T-helper 2 cell treated with Interferon-gamma antibody and Interleukin-4, amounts not matched to agents 5 μg/mL and 100 μg/mL, for 36 hours (primary cell): Measurements from ENCODE around the gene PRLH.
A peak's percentile ranks its signal among the peaks of the same experiment; 100 is the strongest.

Experiments used
- DNase-seq: peaks from one replicate; pipeline ENCODE4 v3.0.0; 2021; ENCODE audit warnings: low spot score
- H3K27ac Mint-ChIP-seq: one replicate; pipeline ENCODE4 v1.8.0; 2021; ENCODE audit warnings: mild to moderate bottlenecking, mixed read lengths
- H3K27me3 Mint-ChIP-seq: one replicate; pipeline ENCODE4 v1.8.0; 2021; ENCODE audit warnings: low read depth, mixed read lengths
- H3K36me3 Mint-ChIP-seq: one replicate; pipeline ENCODE4 v1.8.0; 2021; ENCODE audit warnings: low read depth, mixed read lengths
- H3K4me1 Mint-ChIP-seq: one replicate; pipeline ENCODE4 v1.8.0; 2021; ENCODE audit warnings: low read depth, mixed read lengths
- H3K4me3 Mint-ChIP-seq: one replicate; pipeline ENCODE4 v1.8.0; 2022; ENCODE audit warnings: mild to moderate bottlenecking, moderate library complexity, mixed read lengths
- H3K9me3 Mint-ChIP-seq: one replicate; pipeline ENCODE4 v1.8.0; 2021; ENCODE audit warnings: mixed read lengths

Gene PRLH

GRCh38 chr2:237564526-237565131 is 1.7 kb upstream of the PRLH start:
- Mint-ChIP-seq H3K4me1 (no peaks in the 10 kb centered on the region), H3K9me3 (no peaks in the 10 kb centered on the region), H3K27me3 (no peaks in the 10 kb centered on the region), H3K4me3 (no peak overlapping the region), H3K36me3 (no peaks in the 10 kb centered on the region), H3K27ac (no peak overlapping the region)
- DNase-seq: no peak

- H3K4me1 Mint-ChIP-seq: no peaks in the 10 kb centered on the region
- no peak overlapping the region for H3K27ac Mint-ChIP-seq
- no peaks in the 10 kb centered on the region for H3K9me3 Mint-ChIP-seq
- no peak for DNase-seq
- no peak overlapping the region for H3K4me3 Mint-ChIP-seq
- H3K27me3 Mint-ChIP-seq: no peaks in the 10 kb centered on the region
- H3K36me3 Mint-ChIP-seq: no peaks in the 10 kb centered on the region
Observed at GRCh38 chr2:237565974-237566373, 400 bp upstream of the PRLH start.

GRCh38 chr2:237567276-237568029 is 1.1 kb downstream of the PRLH start:
- Mint-ChIP-seq H3K36me3 (no peaks in the 10 kb centered on the region), H3K9me3 (no peaks in the 10 kb centered on the region), H3K4me1 (no peaks in the 10 kb centered on the region), H3K27ac (no peak overlapping the region), H3K27me3 (no peaks in the 10 kb centered on the region), H3K4me3 (no peak overlapping the region)
- DNase-seq: no peak

GRCh38 chr2:237568121-237568660 is 1.8 kb downstream of the PRLH start:
- Mint-ChIP-seq H3K36me3 (no peaks in the 10 kb centered on the region), H3K4me1 (no peaks in the 10 kb centered on the region), H3K27ac (no peak overlapping the region), H3K4me3 (no peak overlapping the region), H3K27me3 (no peaks in the 10 kb centered on the region), H3K9me3 (no peaks in the 10 kb centered on the region)
- DNase-seq: no peak

- no peaks in the 10 kb centered on the region for H3K9me3 Mint-ChIP-seq
- H3K36me3 Mint-ChIP-seq: no peaks in the 10 kb centered on the region
- H3K27me3 Mint-ChIP-seq: no peaks in the 10 kb centered on the region
- no peaks in the 10 kb centered on the region for H3K4me1 Mint-ChIP-seq
- no peak overlapping the region for H3K27ac Mint-ChIP-seq
- DNase-seq: no peak
- no peak overlapping the region for H3K4me3 Mint-ChIP-seq
Observed at GRCh38 chr2:237569041-237569440, 2.7 kb downstream of the PRLH start.

GRCh38 chr2:237569896-237570295 is 3.5 kb downstream of the PRLH start:
- DNase-seq: no peak
- no peaks in the 10 kb centered on the region for H3K9me3 Mint-ChIP-seq
- H3K27ac Mint-ChIP-seq: no peak overlapping the region
- no peak overlapping the region for H3K4me3 Mint-ChIP-seq
- H3K4me1 Mint-ChIP-seq: no peaks in the 10 kb centered on the region
- H3K27me3 Mint-ChIP-seq: no peaks in the 10 kb centered on the region
- no peaks in the 10 kb centered on the region for H3K36me3 Mint-ChIP-seq

GRCh38 chr2:237570776-237571335 is 4.5 kb downstream of the PRLH start:
- no peaks in the 10 kb centered on the region for H3K9me3 Mint-ChIP-seq
- H3K4me1 Mint-ChIP-seq: no peaks in the 10 kb centered on the region
- no peak overlapping the region for H3K27ac Mint-ChIP-seq
- H3K4me3 Mint-ChIP-seq: no peak overlapping the region
- DNase-seq: no peak
- no peaks in the 10 kb centered on the region for H3K36me3 Mint-ChIP-seq
- H3K27me3 Mint-ChIP-seq: no peaks in the 10 kb centered on the region

GRCh38 chr2:237571551-237571950 is 5.2 kb downstream of the PRLH start:
- no peaks in the 10 kb centered on the region for H3K4me1 Mint-ChIP-seq
- H3K4me3 Mint-ChIP-seq: no peak overlapping the region
- H3K27ac Mint-ChIP-seq: no peak overlapping the region
- H3K27me3 Mint-ChIP-seq: no peaks in the 10 kb centered on the region
- no peak for DNase-seq
- no peaks in the 10 kb centered on the region for H3K9me3 Mint-ChIP-seq
- no peaks in the 10 kb centered on the region for H3K36me3 Mint-ChIP-seq

GRCh38 chr2:237572021-237572741 is 5.8 kb downstream of the PRLH start:
- DNase-seq: peak; percentile 75
- Mint-ChIP-seq H3K4me3 (no peak overlapping the region), H3K27ac (no peak overlapping the region), H3K27me3 (no peaks in the 10 kb centered on the region), H3K4me1 (no peaks in the 10 kb centered on the region), H3K36me3 (no peaks in the 10 kb centered on the region), H3K9me3 (no peaks in the 10 kb centered on the region)

- no peaks in the 10 kb centered on the region for H3K27me3 Mint-ChIP-seq
- H3K4me1 Mint-ChIP-seq: no peaks in the 10 kb centered on the region
- no peak for DNase-seq
- H3K4me3 Mint-ChIP-seq: no peak overlapping the region
- no peak overlapping the region for H3K27ac Mint-ChIP-seq
- no peaks in the 10 kb centered on the region for H3K9me3 Mint-ChIP-seq
- H3K36me3 Mint-ChIP-seq: no peaks in the 10 kb centered on the region
Observed at GRCh38 chr2:237572742-237573101, 6.3 kb downstream of the PRLH start.

- Mint-ChIP-seq H3K27me3 (no peaks in the 10 kb centered on the region), H3K4me3 (no peak overlapping the region), H3K36me3 (no peaks in the 10 kb centered on the region), H3K9me3 (no peaks in the 10 kb centered on the region), H3K4me1 (no peaks in the 10 kb centered on the region), H3K27ac (no peak overlapping the region)
- DNase-seq: no peak
Observed at GRCh38 chr2:237573721-237574415, 7.5 kb downstream of the PRLH start.

- no peak for DNase-seq
- no peaks in the 10 kb centered on the region for H3K9me3 Mint-ChIP-seq
- H3K36me3 Mint-ChIP-seq: no peaks in the 10 kb centered on the region
- H3K27me3 Mint-ChIP-seq: no peaks in the 10 kb centered on the region
- no peaks in the 10 kb centered on the region for H3K4me1 Mint-ChIP-seq
- H3K27ac Mint-ChIP-seq: no peak overlapping the region
- H3K4me3 Mint-ChIP-seq: no peak overlapping the region
Observed at GRCh38 chr2:237574467-237574866, 8.1 kb downstream of the PRLH start.

- Mint-ChIP-seq H3K27ac (no peak overlapping the region), H3K9me3 (no peaks in the 10 kb centered on the region), H3K4me1 (no peaks in the 10 kb centered on the region), H3K4me3 (no peak overlapping the region), H3K36me3 (no peaks in the 10 kb centered on the region), H3K27me3 (no peaks in the 10 kb centered on the region)
- no peak for DNase-seq
Observed at GRCh38 chr2:237574894-237575868, 8.8 kb downstream of the PRLH start.
